ENCODE results near the gene CSRP1.

CSRP1 gene

DNA sequence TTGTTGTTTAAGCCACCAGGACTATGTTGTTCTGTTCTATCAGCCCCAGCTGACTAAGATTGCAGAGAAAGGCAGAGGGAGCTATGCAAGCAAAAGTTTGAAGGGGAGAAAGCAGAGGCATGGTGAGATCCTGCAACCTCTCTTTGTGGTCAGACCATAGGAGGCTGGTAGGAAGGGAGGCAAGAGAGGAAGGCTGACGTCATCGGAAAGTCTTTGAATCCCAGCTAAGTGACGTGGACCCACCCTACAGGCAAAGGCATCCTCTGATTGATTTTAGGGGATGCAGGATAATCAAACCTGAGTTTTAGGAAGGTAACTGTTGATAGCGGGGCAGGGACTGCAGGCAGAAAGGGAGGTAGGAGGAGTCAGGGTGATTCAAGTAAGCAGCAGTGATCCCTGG lies 62.1 kb downstream of the CSRP1 start:
- H3K4me3 ChIP-seq, result no peak overlapping the region

DNA sequence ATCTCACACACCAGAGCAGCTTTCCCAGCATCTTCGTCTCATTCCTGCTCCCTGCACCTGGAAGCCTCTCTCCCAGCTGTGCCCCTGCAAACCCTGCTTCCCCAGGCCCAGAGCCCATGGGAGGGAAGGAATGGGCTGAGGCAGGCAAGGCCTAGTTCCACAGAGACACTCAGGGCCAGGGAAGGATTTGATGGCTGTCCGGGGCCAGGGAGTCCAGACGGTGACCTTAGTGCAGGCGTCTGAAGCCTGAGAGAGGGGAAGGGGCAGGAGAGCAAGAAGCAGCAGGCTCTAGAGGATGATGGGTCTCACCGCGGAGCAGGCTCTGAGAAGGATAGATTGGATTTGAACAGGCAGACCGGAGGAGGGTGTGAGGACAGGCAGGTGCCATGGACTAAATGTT lies 63.2 kb downstream of the CSRP1 start:
- no peak for DNase-seq (ENCODE audit: low spot score)
- TF ChIP-seq, protein P1, sequence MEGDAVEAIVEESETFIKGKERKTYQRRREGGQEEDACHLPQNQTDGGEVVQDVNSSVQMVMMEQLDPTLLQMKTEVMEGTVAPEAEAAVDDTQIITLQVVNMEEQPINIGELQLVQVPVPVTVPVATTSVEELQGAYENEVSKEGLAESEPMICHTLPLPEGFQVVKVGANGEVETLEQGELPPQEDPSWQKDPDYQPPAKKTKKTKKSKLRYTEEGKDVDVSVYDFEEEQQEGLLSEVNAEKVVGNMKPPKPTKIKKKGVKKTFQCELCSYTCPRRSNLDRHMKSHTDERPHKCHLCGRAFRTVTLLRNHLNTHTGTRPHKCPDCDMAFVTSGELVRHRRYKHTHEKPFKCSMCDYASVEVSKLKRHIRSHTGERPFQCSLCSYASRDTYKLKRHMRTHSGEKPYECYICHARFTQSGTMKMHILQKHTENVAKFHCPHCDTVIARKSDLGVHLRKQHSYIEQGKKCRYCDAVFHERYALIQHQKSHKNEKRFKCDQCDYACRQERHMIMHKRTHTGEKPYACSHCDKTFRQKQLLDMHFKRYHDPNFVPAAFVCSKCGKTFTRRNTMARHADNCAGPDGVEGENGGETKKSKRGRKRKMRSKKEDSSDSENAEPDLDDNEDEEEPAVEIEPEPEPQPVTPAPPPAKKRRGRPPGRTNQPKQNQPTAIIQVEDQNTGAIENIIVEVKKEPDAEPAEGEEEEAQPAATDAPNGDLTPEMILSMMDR (IDR thresholded peaks at IDR 0.05), result no peak
- Histone ChIP-seq H3K4me3 (no peak overlapping the region), H3K27ac (no peak overlapping the region)

More for the DNA sequence above, 62.1 kb downstream of the CSRP1 start:
- TF ChIP-seq, protein P1 (IDR thresholded peaks at IDR 0.05), result no peak
- H3K27ac ChIP-seq, result no peak overlapping the region
- no peak for DNase-seq (ENCODE audit: low spot score)

DNA sequence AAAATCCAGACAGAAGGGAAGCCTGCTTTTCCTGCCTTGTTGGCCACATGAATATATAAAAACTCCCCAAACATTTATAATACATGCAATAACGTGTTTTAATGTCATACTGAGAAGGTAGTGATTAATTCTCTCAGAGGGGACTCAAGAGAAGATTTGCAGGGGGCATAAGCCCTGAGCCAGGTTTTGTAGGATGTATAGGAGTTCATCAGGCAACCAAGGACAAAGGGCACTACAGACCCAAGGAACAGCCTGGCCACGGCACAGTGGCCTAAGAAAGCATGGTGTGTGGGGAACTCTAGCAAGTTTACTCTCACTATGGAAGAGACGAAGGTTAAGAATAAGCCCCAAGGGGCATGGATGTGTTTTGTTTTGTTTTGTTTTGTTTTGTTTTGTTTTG lies 70.0 kb downstream of the CSRP1 start:
- H3K4me3 ChIP-seq, result no peak overlapping the region
- no peak overlapping the region for H3K27ac ChIP-seq
- TF ChIP-seq, protein P1 (IDR thresholded peaks at IDR 0.05), result no peak
- no peak for DNase-seq (ENCODE audit: low spot score)

DNA sequence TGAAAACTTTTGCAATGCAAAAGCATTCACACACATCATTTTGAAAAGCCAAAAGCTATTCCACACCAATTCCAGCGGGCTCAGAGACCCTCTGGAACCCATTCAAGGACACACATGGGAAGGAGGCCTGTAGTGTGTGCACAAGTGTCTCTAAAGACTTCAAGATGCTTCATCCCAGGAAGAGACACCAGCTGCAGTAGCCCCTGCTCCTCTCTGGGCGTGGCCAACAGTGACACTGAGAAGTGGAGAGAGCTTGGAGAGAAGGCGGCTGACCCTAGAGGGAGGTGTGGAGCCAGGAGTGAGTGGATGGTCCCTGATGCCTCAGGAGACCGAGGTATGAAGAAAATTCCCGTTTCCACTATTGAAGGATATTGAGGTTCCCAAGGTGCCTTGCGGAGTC lies 70.5 kb downstream of the CSRP1 start:
- TF ChIP-seq, protein P1 (IDR thresholded peaks at IDR 0.05), result no peak
- no peak for DNase-seq (ENCODE audit: low spot score)
- no peak overlapping the region for H3K27ac ChIP-seq

DNA sequence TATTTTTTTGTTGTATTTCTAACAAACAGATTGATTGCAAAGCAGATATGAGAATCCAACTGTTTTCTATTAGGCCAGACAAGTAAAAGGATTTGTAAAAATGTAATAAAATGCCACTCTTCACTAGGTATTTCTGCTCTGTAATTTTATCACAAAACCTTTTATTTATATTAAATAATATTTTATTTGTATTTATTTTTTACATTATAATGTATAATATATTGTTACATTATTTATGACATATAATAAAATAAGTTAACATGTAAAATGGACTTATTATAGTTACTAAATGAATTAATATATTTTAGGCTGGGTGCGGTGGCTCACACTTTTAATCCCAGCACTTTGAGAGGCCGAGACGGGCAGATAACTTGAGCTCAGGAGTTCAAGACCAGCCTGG lies 72.7 kb downstream of the CSRP1 start:
- TF ChIP-seq, protein P1 (IDR thresholded peaks at IDR 0.05), result no peak
- no peak for DNase-seq (ENCODE audit: low spot score)
- no peak overlapping the region for H3K27ac ChIP-seq
- no peak overlapping the region for H3K4me3 ChIP-seq

More for the DNA sequence above, 70.5 kb downstream of the CSRP1 start:
- H3K4me3 ChIP-seq, result no peak overlapping the region

DNA sequence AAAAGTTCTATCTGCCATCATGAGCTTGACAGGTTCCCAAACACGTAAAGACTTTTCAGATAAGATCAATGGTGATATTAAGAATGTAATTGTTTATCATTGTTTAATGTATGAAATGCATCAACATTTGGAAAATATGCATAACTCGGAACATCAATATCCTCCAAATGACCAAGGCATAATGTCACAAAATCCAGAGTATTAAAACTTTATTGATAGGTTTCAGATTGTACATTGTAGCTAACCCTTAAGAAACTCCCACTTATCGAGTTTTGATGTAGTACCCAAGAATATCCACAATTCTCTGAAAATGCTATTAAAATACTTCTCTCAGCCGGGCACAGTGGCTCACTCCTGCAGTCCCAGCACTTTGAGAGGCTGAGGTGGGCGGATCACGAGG lies 73.3 kb downstream of the CSRP1 start:
- DNase-seq (ENCODE audit: low spot score), result no peak
- no peak overlapping the region for H3K4me3 ChIP-seq
- H3K27ac ChIP-seq, result no peak overlapping the region
- TF ChIP-seq, protein P1 (IDR thresholded peaks at IDR 0.05), result no peak

Data from coronary artery (tissue), 2 donors.